H1 (cell line): ENCODE data around the gene POLE4. TPM values are rescaled to one million over a fixed set of nuclear protein-coding genes. Genes with fewer than 3 reads are reported as not detected.

Experiments used
- CTCF ChIA-PET: fragments of 300-600 bp; sonication (Branson Sonifier 250); formaldehyde crosslinking; loops from one replicate; lab custom pipeline; 2021; ENCODE audit not compliant: partially characterized antibody; lab: Charles Lee
- POLR2A ChIA-PET: fragments of 300-600 bp; sonication (Branson Sonifier 250); formaldehyde crosslinking; loops from one replicate; lab custom pipeline; 2021; ENCODE audit warnings: inconsistent platforms; ENCODE audit not compliant: partially characterized antibody; lab: Charles Lee
- DNase-seq, 2 experiments: peaks; one replicate each; pipeline versions ENCODE4 v3.0.0 to v3.0.0-alpha.2; 2010 to 2022; ENCODE audit warnings: low spot score in 2 of 2, low read depth in 1 of 2, mixed read lengths in 1 of 2
- FAIRE-seq: peaks from 2 replicates; lab custom pipeline; 2011; peaks lifted over from hg19 to GRCh38; lab: Jason Lieb, UNC
- H2AFZ ChIP-seq: 2 replicates; pipeline ENCODE4 v1.8.1; 2012; ENCODE audit warnings: low read length, inconsistent platforms
- H2AK5ac ChIP-seq: 2 replicates; pipeline ENCODE4 v1.6.1; 2013; ENCODE audit warnings: low read depth, low read length
- H2BK120ac ChIP-seq: replicated peaks from 2 replicates; pipeline ENCODE3; 2013; ENCODE audit warnings: low read depth, low read length, inconsistent platforms
- H2BK12ac ChIP-seq: 2 replicates; pipeline ENCODE4 v1.6.1; 2013; ENCODE audit warnings: low read depth, low read length
- H2BK15ac ChIP-seq: 2 replicates; pipeline ENCODE4 v1.6.1; 2013; ENCODE audit warnings: low read length
- H2BK20ac ChIP-seq: 2 replicates; pipeline ENCODE4 v1.6.1; 2013; ENCODE audit warnings: low read length
- H2BK5ac ChIP-seq: 2 replicates; pipeline ENCODE4 v1.6.1; 2013; ENCODE audit warnings: low read depth, low read length
- H3K14ac ChIP-seq: 2 replicates; pipeline ENCODE4 v1.6.1; 2013; ENCODE audit warnings: inconsistent platforms; ENCODE audit not compliant: insufficient read length
- H3K18ac ChIP-seq: 2 replicates; pipeline ENCODE4 v1.6.1; 2013; ENCODE audit warnings: low read length; ENCODE audit errors: extremely low read depth
- H3K23ac ChIP-seq: 2 replicates; pipeline ENCODE4 v1.6.1; 2013; ENCODE audit warnings: inconsistent platforms; ENCODE audit not compliant: insufficient read length
- H3K23me2 ChIP-seq: 2 replicates; pipeline ENCODE4 v1.6.1; 2013; ENCODE audit warnings: low read depth, low read length
- H3K27ac ChIP-seq: 2 replicates; pipeline ENCODE4 v1.6.1; 2011; ENCODE audit warnings: low read depth, low read length, inconsistent platforms
- H3K27me3 ChIP-seq, 4 experiments: replicated peaks in 1 of 4; 1 replicate in 1 of 4; 2 replicates in 3 of 4; pipeline versions ENCODE4 v1.6.1 to v1.8.1; 2011 to 2013; ENCODE audit warnings: low read length in 3 of 4, mild to moderate bottlenecking in 3 of 4, inconsistent platforms in 2 of 4, mixed read lengths in 2 of 4, moderate library complexity in 1 of 4; ENCODE audit not compliant: control insufficient read depth in 3 of 4, insufficient read depth in 3 of 4; ENCODE audit errors: extremely low read depth in 1 of 4
- H3K36me3 ChIP-seq, 4 experiments: 2 replicates each; pipeline versions ENCODE4 v1.6.1 to v1.8.1; 2011 to 2013; ENCODE audit warnings: mild to moderate bottlenecking in 4 of 4, low read length in 3 of 4, moderate library complexity in 2 of 4, control low read depth in 1 of 4, inconsistent platforms in 1 of 4; ENCODE audit not compliant: insufficient read depth in 4 of 4, control insufficient read depth in 2 of 4
- H3K4ac ChIP-seq: replicated peaks from 2 replicates; pipeline ENCODE3; 2013; ENCODE audit warnings: low read length, low read depth, mixed read lengths, inconsistent platforms; ENCODE audit not compliant: insufficient read length
- H3K4me1 ChIP-seq, 4 experiments: replicated peaks in 1 of 4; 1 replicate in 1 of 4; 2 replicates in 3 of 4; pipeline versions ENCODE4 v1.6.1 to v1.8.1; 2011 to 2013; ENCODE audit warnings: low read length in 3 of 4, inconsistent platforms in 2 of 4, mixed read lengths in 1 of 4; ENCODE audit not compliant: insufficient read depth in 4 of 4, control insufficient read depth in 3 of 4
- H3K4me2 ChIP-seq, 2 experiments: 2 replicates each; pipeline versions ENCODE4 v1.6.1 to v1.8.1; 2011 to 2013; ENCODE audit warnings: low read depth in 2 of 2, low read length in 2 of 2, control low read depth in 1 of 2, inconsistent platforms in 1 of 2, mild to moderate bottlenecking in 1 of 2; ENCODE audit not compliant: insufficient read depth in 1 of 2
- H3K4me3 ChIP-seq, 4 experiments: fragments of 200-600, 300-600 bp in 1 of 4; sonication (generic), shearing (Covaris generic), sonication (Bioruptor Twin) in 1 of 4; 2 replicates each; pipeline versions ENCODE4 v1.5.1 to v1.8.1; 2011 to 2016; ENCODE audit warnings: low read length in 4 of 4, low read depth in 3 of 4, control low read depth in 2 of 4, inconsistent platforms in 2 of 4, mild to moderate bottlenecking in 2 of 4, mixed read lengths in 1 of 4, moderate library complexity in 1 of 4; ENCODE audit not compliant: insufficient read depth in 2 of 4; ENCODE audit errors: extremely low read depth in 1 of 4
- H3K56ac ChIP-seq: replicated peaks from 2 replicates; pipeline ENCODE3; 2013; ENCODE audit warnings: low read depth, mild to moderate bottlenecking, mixed read lengths, low read length, inconsistent platforms; ENCODE audit not compliant: insufficient read length
- H3K79me1 ChIP-seq: 2 replicates; pipeline ENCODE4 v1.6.1; 2013; ENCODE audit warnings: low read depth, low read length, control low read depth
- H3K79me2 ChIP-seq, 2 experiments: 2 replicates each; pipeline versions ENCODE4 v1.6.1 to v1.8.1; 2012 to 2013; ENCODE audit warnings: low read length in 2 of 2, mild to moderate bottlenecking in 2 of 2, inconsistent platforms in 1 of 2; ENCODE audit not compliant: insufficient read depth in 2 of 2, control insufficient read depth in 1 of 2
- H3K9ac ChIP-seq, 4 experiments: replicated peaks in 1 of 4; 1 replicate in 1 of 4; 2 replicates in 3 of 4; pipeline versions ENCODE4 v1.6.1 to v1.8.1; 2011 to 2013; ENCODE audit warnings: low read depth in 3 of 4, low read length in 3 of 4, control low read depth in 2 of 4, mild to moderate bottlenecking in 2 of 4, moderate library complexity in 2 of 4, inconsistent platforms in 1 of 4; ENCODE audit errors: extremely low read depth in 1 of 4
- H3K9me3 ChIP-seq, 2 experiments: 2 replicates each; pipeline versions ENCODE4 v1.6.1 to v1.8.1; 2012 to 2013; ENCODE audit warnings: mild to moderate bottlenecking in 2 of 2, moderate library complexity in 2 of 2, control low read depth in 1 of 2, inconsistent platforms in 1 of 2, low read depth in 1 of 2, low read length in 1 of 2, mixed read lengths in 1 of 2; ENCODE audit not compliant: insufficient read depth in 2 of 2
- H4K20me1 ChIP-seq, 2 experiments: replicated peaks in 1 of 2; 2 replicates each; pipeline versions ENCODE3 to v1.8.1; 2011 to 2013; ENCODE audit warnings: inconsistent platforms in 2 of 2, low read length in 2 of 2, mild to moderate bottlenecking in 1 of 2; ENCODE audit not compliant: insufficient read depth in 2 of 2, control insufficient read depth in 1 of 2
- H4K5ac ChIP-seq: 2 replicates; pipeline ENCODE4 v1.6.1; 2013; ENCODE audit warnings: low read length, low read depth, mixed read lengths, inconsistent platforms; ENCODE audit not compliant: insufficient read length
- H4K8ac ChIP-seq: 2 replicates; pipeline ENCODE4 v1.8.0; 2013; ENCODE audit warnings: mild to moderate bottlenecking, moderate library complexity, low read length, inconsistent platforms; ENCODE audit not compliant: insufficient read depth; ENCODE audit errors: extremely low read depth
- H4K91ac ChIP-seq: replicated peaks from 2 replicates; pipeline ENCODE3; 2013; ENCODE audit warnings: low read length, mixed read lengths, inconsistent platforms; ENCODE audit not compliant: insufficient read length
- CBX5 ChIP-seq: fragments of 300-800, 300-1000 bp; sonication (generic); IDR thresholded peaks from 2 replicates; pipeline ENCODE4 v1.7.1; 2016; ENCODE audit warnings: antibody characterized with exemption, low read length, low read depth
- NRF1 ChIP-seq: IDR thresholded peaks from 2 replicates; pipeline ENCODE4 v1.6.1; 2011; ENCODE audit warnings: mild to moderate bottlenecking, low read depth, low read length, improper control_type of control experiment
- TBP ChIP-seq: IDR thresholded peaks from 2 replicates; pipeline ENCODE4 v1.6.1; 2011; ENCODE audit warnings: low read depth, low read length, improper control_type of control experiment
- TEAD4 ChIP-seq: IDR thresholded peaks from 2 replicates; pipeline ENCODE4 v1.6.1; 2012; ENCODE audit warnings: low read depth, low read length, inconsistent platforms, mixed read lengths
- WGBS, 2 experiments: shearing (Covaris generic) in 1 of 2; methylation state at CpG; one replicate each; pipeline versions ENCODE4 v1.1.6 to v1.1.7; 2013 to 2015; ENCODE audit warnings: low lambda C conversion rate in 2 of 2, mixed read lengths in 2 of 2, inconsistent platforms in 1 of 2, low coverage in 1 of 2, missing lambda C conversion rate in 1 of 2; ENCODE audit not compliant: insufficient replicate concordance in 2 of 2, insufficient coverage in 1 of 2, insufficient read length in 1 of 2; ENCODE audit errors: extremely low coverage in 1 of 2, missing lambda C conversion rate in 1 of 2; 5-methylcytosine and 5-hydroxymethylcytosine counted together
- polyA plus RNA-seq, 7 experiments: library from polyadenylated mRNA; depleted of rRNA in 3 of 7; stranded (reverse) in 5 of 7; unstranded in 2 of 7; fragments of >200 nt in 5 of 7; fragments of 200-250 nt in 2 of 7; gene quantifications; 1 replicate in 5 of 7; 2 replicates in 1 of 7; 4 replicates in 1 of 7; pipeline versions ENCODE4 v1.2.1 to v1.2.3, GENCODE V29; 2011 to 2013; ENCODE audit warnings: missing spikeins in 2 of 7, mixed read lengths in 2 of 7
- total RNA-seq: library from RNA; stranded (reverse); fragmentation: NEBNext Ultra II Directional; extraction: Animal tissue kit (Norgen Biotek cat#: 25700); gene quantifications from 2 replicates; pipeline ENCODE4 v1.2.1, GENCODE V29; 2021
- TF ChIP-seq, protein P1 (sequence below): IDR thresholded peaks from 2 replicates; pipeline ENCODE4 v1.6.1; 2011; ENCODE audit warnings: low read depth, mild to moderate bottlenecking, low read length; ENCODE audit not compliant: insufficient read depth

Gene POLE4
- total and polyA plus RNA-seq, 2 of the 8 experiments (the other 6 are each of a cell fraction or from before 2014, with no cell fraction given), result 16.7 to 44.7 TPM

DNA sequence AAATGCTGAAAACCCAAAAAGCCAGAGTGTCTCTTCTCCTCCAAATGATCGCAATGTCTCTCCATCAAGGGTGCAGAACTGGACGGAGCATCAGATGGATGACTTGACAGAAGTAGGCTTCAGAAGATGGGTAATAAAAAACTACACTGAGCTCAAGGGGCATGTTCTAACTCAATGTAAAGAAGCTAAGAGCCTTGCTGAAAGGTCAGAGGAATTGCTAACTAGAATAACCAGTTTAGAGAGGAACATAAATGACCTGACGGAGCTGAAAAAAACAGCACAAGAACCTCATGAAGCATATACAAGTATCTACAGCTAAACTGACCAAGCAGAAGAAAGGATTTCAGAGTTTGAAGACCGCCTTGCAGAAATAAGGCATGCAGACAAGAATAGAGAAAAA is 9.7 kb upstream of the POLE4 start:
- Histone ChIP-seq H3K27ac (no peak overlapping the region), H3K18ac (no peak overlapping the region), H3K27me3 (no peaks in the 10 kb centered on the region), H3K9ac (no peak overlapping the region), H3K4ac (no peak overlapping the region), H4K5ac (no peak overlapping the region), H3K9me3 (peaks cover 2 to 5% of the 10 kb centered on the region in 2 experiments; a peak in 2 of 4 replicates), H3K56ac (no peak overlapping the region), H2BK20ac (no peak overlapping the region), H2AK5ac (no peak overlapping the region), H2AFZ (no peak overlapping the region), H2BK12ac (no peak overlapping the region), H4K8ac (no peak overlapping the region), H2BK120ac (no peak overlapping the region), H3K23ac (no peak overlapping the region), H3K4me1 (peaks cover 0 to 9% (median 6%) of the 10 kb centered on the region in 4 experiments; a peak in 4 of 7 replicates), H4K91ac (no peak overlapping the region), H3K79me1 (no peaks in the 10 kb centered on the region), H3K79me2 (no peaks in the 10 kb centered on the region), H3K4me3 (no peak overlapping the region), H3K36me3 (no peaks in the 10 kb centered on the region), H2BK5ac (no peak overlapping the region), H2BK15ac (no peak overlapping the region), H3K4me2 (no peak overlapping the region), H3K23me2 (no peaks in the 10 kb centered on the region), H3K14ac (no peak overlapping the region), H4K20me1 (no peaks in the 10 kb centered on the region)
- TF ChIP-seq NRF1 (no peak), CBX5 (no peak), TBP (no peak), TEAD4 (no peak)
- TF ChIP-seq, protein P1, sequence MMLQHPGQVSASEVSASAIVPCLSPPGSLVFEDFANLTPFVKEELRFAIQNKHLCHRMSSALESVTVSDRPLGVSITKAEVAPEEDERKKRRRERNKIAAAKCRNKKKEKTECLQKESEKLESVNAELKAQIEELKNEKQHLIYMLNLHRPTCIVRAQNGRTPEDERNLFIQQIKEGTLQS, result no peak
- DNase-seq (no peak), FAIRE-seq (no peak)
- ChIA-PET POLR2A (interaction anchor here (1.2 to 1.9 kb wide), 3 partner anchors 9 to 44 kb away, joined by 3 to 6 read pairs (median 4); no protein-coding TSS in a partner anchor), CTCF (no interaction called here)
- WGBS, 2 experiments, result 73% methylated on average over 4 of the region's 4 CpGs; no CpG with 5 or more reads in 1 of the 2 experiments
